ENCODE measurements around the gene BICRAL.

BICRAL gene

DNA sequence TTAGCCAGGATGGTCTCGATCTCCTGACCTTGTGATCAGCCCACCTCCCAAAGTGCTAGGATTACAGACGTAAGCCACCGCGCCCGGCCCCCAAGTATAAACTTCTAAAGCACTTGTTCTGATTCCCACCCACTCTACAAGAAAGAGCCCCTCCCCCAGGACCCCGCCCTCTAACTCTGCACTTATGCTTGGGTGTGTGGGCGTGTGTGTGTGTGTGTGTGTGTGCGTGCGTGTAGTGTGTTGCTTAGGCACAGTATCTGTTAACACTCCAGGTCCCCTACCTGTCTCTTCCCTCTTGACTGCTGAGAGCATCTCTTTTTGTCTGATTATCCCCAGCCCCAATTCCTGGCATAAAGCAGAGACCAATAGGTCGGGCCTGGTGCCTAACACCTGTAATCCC is 128.0 kb downstream of the BICRAL start:
- Histone ChIP-seq H3K4me3 (no peak overlapping the region), H3K9ac (no peak overlapping the region), H3K9me3 (no peaks in the 10 kb centered on the region), H3K27ac (no peak overlapping the region), H3K27me3 (no peaks in the 10 kb centered on the region), H4K20me1 (no peaks in the 10 kb centered on the region), H3K4me2 (no peak overlapping the region), H3K36me3 (no peaks in the 10 kb centered on the region), H3K4me1 (peaks cover 5% of the 10 kb centered on the region)
- no peak for TF ChIP-seq Cebpa-rat (IDR thresholded peaks at IDR 0.05)

DNA sequence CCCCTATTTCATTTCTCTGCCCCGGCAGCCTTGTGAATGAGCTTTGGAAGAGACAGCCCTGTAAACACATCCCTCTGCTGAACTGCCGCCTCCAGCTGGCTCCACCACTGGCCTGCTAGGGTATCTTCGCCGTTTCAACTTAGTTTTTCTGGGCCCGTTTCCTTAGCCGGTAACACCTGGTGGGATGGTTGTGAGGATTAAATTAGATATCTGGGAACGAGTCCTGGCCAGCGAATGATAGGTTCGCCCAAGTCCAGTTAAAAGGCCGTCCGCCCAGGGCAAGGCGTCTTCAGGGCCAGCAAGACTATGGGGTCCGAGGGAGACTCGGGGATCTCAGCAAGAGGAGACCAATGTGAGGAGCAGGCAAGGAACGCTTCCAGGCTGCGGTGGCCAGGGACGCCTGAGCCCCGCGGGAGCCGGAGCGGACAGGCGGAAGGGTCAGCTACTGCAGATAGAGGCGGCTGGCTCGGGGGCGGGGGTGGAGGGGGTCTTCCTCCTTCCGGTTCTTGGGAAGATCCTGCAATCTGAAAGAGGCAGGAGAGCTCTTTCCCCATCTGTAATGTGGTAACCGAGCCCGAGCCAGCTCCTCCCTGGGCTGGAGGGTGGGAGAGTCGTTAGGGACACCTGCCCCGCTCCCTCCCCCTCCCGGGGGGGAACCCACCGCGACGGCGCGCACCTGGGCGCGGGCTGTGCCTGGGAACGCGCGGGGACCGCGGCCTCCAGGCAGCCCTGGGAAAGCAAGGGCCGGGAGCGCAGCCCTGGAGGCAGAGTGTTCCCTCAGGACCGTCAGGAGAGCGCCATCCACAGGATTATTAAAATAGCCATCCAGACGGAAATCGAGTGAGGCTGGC is 129.5 kb downstream of the BICRAL start:
- Histone ChIP-seq H3K36me3 (no peaks in the 10 kb centered on the region), H4K20me1 (no peaks in the 10 kb centered on the region), H3K9me3 (no peaks in the 10 kb centered on the region), H3K9ac (no peak overlapping the region), H3K4me3 (no peak overlapping the region), H3K4me2 (no peak overlapping the region), H3K27ac (no peak overlapping the region), H3K27me3 (no peaks in the 10 kb centered on the region), H3K4me1 (peaks cover 21% of the 10 kb centered on the region)
- no peak for TF ChIP-seq Cebpa-rat (IDR thresholded peaks at IDR 0.05)

GRCh38 chr6:42914546-42914945 is 132.7 kb downstream of the BICRAL start:
- Histone ChIP-seq H3K4me3 (no peak overlapping the region), H3K9me3 (no peaks in the 10 kb centered on the region), H3K36me3 (no peaks in the 10 kb centered on the region), H3K27me3 (no peaks in the 10 kb centered on the region), H4K20me1 (no peaks in the 10 kb centered on the region), H3K9ac (no peak overlapping the region), H3K27ac (peak overlapping the region; percentile 33; the same call in 1 of the 2 replicates), H3K4me1 (peaks cover 26% of the 10 kb centered on the region), H3K4me2 (peak overlapping the region; percentile 81)
- TF ChIP-seq Cebpa-rat (IDR thresholded peaks at IDR 0.05): no peak

DNA sequence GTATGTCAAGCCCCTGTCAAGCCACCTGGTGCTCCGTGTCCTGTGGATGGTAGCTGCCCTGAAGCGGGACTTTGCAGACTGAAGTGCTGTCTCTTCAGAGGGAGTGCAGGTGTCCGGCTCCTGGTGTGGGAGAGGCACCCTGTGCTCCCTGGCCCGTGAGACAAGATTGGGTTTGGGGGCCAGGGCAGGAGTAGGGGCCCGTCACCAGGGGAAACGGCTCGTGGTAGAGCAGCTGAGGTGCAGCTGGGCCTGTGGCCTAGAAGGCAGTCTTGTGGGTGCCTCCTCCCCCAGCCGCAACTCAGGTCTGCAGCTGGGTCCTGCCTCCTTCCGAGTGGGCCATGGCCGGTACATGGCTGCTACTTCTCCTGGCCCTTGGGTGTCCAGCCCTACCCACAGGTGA is 133.9 kb downstream of the BICRAL start, which contains the start of gene PTCRA:
TSS of gene PTCRA (plus strand) at position 322 of the 400 bp plus-strand sequence. CDS start at position 339, 17 bp downstream.
- no peak for TF ChIP-seq Cebpa-rat (IDR thresholded peaks at IDR 0.05)
- Histone ChIP-seq H3K27me3 (no peaks in the 10 kb centered on the region), H3K9me3 (no peaks in the 10 kb centered on the region), H3K9ac (peak within 1 kb of the TSS; percentile 62), H3K4me2 (peak within 1 kb of the TSS; percentile 81), H3K4me3 (no peak within 1 kb of the TSS), H3K4me1 (peaks cover 26% of the 10 kb centered on the region), H4K20me1 (no peaks in the 10 kb centered on the region), H3K36me3 (no peaks in the 10 kb centered on the region), H3K27ac (peak within 1 kb of the TSS; percentile 81)

GRCh38 chr6:42916288-42916687 is 134.4 kb downstream of the BICRAL start:
- Histone ChIP-seq H3K9me3 (no peaks in the 10 kb centered on the region), H3K4me3 (no peak overlapping the region), H3K4me2 (peak overlapping the region; percentile 81), H3K27me3 (no peaks in the 10 kb centered on the region), H4K20me1 (no peaks in the 10 kb centered on the region), H3K36me3 (no peaks in the 10 kb centered on the region), H3K4me1 (peaks cover 26% of the 10 kb centered on the region), H3K27ac (peak overlapping the region; percentile 81), H3K9ac (peak overlapping the region; percentile 62)
- TF ChIP-seq Cebpa-rat (IDR thresholded peaks at IDR 0.05): no peak
